Astrocyte of the cerebellum (primary cell): ENCODE data around the gene AOPEP.
"Not testable (repeated sequence)": the region's sequence is repeated elsewhere in the genome, so short reads cannot be mapped to it uniquely, and the experiment has no call there.

Experiments used
- DNase-seq: peaks from one replicate; pipeline ENCODE4 v3.0.0-alpha.2; 2011; ENCODE audit warnings: low read depth
- H3K4me3 ChIP-seq: 2 replicates; pipeline ENCODE4 v1.5.1; 2011; ENCODE audit warnings: mild to moderate bottlenecking, low read depth, low read length, moderate library complexity
- in situ Hi-C: cut with HindIII; loops from 2 replicates; pipeline ENCODE4 v1.10.0; 2017; ENCODE audit warnings: low sequenced_read_pairs
- TF ChIP-seq, protein P1 (sequence below): IDR thresholded peaks from 2 replicates; pipeline ENCODE4 v1.5.1; 2012; ENCODE audit warnings: low read length, low read depth, moderate library complexity, mild to moderate bottlenecking; ENCODE audit errors: missing control alignments

The AOPEP gene

DNA sequence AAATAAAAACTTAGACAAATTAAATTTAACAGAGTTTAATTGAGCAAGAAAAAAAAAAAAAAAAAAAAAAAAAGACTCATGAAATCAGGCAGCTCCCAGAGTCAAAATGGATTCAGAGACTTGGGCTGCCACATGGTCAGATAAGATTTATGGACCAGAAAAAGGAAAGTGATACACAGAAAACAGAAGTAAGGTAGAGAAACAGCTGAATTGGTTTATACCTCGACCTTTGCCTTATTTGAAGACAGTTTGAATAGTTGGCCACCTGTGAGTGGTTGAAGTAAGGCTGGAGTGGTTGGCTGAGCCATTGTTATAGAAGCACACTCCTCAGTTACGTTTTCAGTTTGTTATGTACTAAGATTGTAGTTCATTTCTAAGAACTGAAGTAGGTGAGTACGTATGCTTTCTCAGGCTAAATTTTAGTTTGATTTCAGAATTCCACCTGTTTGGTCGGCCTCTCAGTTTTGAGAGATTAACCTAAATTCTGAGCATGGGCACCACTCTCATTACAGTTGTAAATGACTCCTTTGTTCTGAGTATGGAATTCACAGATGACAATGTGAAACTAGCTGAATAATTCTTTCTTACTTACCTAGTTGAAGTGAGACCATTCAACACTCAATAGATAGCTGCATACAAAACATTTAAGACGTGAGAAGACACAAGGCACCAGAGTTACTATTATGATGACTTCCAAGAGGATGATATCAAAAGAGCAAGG is 149.0 kb downstream of the AOPEP start:
- in situ Hi-C loops = no loop called here
- TF ChIP-seq, protein P1, sequence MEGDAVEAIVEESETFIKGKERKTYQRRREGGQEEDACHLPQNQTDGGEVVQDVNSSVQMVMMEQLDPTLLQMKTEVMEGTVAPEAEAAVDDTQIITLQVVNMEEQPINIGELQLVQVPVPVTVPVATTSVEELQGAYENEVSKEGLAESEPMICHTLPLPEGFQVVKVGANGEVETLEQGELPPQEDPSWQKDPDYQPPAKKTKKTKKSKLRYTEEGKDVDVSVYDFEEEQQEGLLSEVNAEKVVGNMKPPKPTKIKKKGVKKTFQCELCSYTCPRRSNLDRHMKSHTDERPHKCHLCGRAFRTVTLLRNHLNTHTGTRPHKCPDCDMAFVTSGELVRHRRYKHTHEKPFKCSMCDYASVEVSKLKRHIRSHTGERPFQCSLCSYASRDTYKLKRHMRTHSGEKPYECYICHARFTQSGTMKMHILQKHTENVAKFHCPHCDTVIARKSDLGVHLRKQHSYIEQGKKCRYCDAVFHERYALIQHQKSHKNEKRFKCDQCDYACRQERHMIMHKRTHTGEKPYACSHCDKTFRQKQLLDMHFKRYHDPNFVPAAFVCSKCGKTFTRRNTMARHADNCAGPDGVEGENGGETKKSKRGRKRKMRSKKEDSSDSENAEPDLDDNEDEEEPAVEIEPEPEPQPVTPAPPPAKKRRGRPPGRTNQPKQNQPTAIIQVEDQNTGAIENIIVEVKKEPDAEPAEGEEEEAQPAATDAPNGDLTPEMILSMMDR = no peak
- H3K4me3 ChIP-seq = no peak overlapping the region
- DNase-seq = no peak

DNA sequence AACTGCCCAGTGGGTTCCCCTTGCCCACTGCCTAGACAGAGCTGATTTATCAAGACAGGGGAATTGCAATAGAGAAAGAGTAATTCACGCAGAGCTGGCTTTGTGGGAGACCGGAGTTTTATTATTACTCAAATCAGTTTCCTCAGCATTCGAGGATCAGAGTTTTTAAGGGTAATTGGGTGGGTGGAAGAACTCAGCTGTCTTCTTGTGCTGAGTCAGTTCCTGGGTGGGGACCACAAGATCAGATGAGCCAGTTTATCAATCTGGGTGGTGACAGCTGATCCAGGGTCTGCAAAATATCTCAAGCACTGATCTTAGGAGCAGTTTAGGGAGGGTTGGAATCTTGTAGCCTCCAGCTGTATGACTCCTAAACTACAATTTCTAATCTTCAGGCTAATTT is 152.3 kb downstream of the AOPEP start:
- in situ Hi-C loops, H3K4me3 ChIP-seq: not testable (repeated sequence)

DNA sequence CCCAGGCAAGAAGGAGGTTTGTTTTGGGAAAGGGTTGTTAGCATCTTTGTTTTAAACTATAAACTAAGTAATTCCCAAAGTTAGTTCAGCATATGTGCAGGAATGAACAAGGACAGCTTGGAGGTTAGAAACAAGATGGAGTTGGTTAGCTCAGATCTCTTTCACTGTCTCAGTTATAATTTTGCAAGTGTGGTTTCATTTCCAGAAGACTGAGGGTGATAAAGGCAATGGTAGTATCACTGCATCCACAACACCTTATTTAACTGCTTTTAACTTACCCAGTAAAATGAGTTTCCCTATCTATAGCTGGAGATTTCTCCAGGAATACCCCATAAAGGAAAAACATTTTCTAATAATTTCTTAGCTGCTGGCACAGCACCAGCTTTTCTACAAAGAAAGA is 152.7 kb downstream of the AOPEP start:
- TF ChIP-seq, protein P1 = no peak
- in situ Hi-C loops = no loop called here
- H3K4me3 ChIP-seq = no peak overlapping the region
- DNase-seq = no peak

More for the DNA sequence above, 152.3 kb downstream of the AOPEP start:
- DNase-seq = not testable (repeated sequence)

DNA sequence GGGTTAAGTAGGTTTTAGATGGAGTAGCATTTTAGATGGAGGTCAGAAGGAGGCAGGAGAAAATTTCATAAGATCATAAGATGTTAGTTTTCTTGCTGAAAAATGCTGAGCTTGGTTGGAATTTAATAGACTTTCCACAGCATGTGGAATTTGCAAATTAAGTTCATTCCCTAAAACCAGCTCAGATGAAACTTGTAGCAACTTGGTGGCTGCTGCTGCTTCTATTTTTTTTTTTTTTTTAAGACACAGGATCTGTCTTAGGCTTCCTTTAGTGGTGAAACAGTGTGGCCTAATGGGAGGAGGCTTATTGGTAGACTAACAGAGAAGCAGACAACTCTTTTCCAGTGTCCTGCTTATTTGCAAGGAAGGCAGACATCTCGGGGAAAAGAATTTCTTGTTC is 154.5 kb downstream of the AOPEP start:
- in situ Hi-C loops = no loop called here
- TF ChIP-seq, protein P1 = no peak
- no peak overlapping the region for H3K4me3 ChIP-seq
- no peak for DNase-seq

DNA sequence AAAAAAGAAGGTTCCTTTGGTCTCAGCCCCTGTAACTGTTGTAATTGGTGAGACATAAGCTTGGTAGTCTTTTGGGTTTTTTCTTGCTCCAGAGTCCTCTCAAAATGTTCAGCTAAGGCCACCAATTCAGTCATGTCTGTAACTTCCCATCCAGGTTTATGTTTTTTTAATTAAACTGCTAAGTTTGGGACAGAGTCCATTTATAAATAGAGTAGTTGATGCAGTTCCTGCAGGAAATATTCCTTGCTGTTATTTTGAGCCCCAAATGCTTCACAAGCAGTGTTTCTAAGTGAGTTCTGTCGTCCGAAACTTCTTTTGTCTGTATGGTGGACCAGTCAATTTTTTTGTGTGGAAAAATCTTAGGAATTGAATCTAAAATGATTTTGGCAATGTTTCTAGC is 155.0 kb downstream of the AOPEP start:
- no peak for DNase-seq
- no peak overlapping the region for H3K4me3 ChIP-seq
- TF ChIP-seq, protein P1 = no peak
- in situ Hi-C loops = no loop called here

DNA sequence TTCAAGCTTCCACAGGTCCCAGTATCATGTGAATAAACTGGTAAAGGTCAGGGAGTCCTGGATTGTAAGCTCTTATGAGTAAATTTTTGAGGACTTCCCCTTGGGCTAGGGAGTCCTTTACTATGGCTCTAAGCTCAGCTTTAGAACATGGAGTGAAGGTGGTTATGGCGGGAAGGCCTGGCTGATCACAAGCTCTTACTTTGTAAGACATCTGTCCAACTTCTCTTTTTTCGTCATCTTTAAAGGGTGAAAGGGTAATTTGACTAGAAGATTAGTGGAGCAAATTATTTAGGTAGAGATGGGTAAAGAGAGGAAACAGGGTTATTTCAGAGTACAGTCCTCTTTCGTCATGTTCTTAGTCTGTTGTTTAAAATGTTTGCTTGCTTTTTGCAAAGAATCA is 155.4 kb downstream of the AOPEP start:
- DNase-seq = no peak
- H3K4me3 ChIP-seq = no peak overlapping the region
- TF ChIP-seq, protein P1 = no peak
- in situ Hi-C loops = no loop called here

DNA sequence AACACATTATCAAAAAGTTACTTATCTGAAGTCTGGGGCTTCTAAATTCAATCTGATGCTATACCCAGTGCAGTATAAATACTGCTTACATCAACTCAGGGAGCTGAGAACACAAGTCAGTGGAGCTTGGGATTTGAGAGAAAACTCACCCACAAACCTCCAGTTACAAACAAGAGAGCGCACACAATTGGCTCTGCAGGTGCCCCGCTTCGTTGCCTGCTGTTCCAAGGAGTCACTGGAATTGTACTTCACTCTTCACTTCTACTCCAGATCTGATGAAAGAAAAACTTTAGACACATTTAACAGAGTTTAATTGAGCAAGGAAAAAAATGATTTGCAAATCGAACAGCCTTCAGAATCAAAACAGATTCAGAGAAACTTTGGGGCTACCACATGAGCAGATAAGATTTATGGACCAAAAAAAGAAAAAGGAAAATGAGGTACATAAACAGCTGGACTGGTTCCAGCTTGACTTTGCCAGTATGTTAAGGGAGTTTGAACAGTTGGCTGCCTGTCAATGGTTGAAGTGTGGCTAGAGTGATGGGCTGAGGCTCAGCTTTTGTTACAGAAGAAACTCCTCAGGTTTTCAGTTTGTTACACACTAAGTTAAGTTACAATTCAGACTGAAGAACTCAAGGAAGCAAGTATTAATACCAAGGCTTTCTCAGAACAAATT is 156.6 kb downstream of the AOPEP start:
- in situ Hi-C loops = no loop called here
- H3K4me3 ChIP-seq = no peak overlapping the region
- DNase-seq = no peak
- TF ChIP-seq, protein P1 = no peak
